ENCODE results near the gene ATPAF2.

GRCh38 chr17:17987901-17988300 lies 51.1 kb downstream of the ATPAF2 start:
- no peak for TF ChIP-seq POLR2A (IDR thresholded peaks at IDR 0.05)
- TF ChIP-seq CTCF (IDR thresholded peaks at IDR 0.05), result no peak
